Activated CD4-positive, alpha-beta memory T cell treated with anti-CD3 and anti-CD28 coated beads, Interleukin-2, amount 10 ng/mL, durations not matched to agents 7 days and 5 days (primary cell): ENCODE measurements around the gene NECTIN1. TPM values are rescaled to one million over a fixed set of nuclear protein-coding genes. Genes with fewer than 3 reads are reported as not detected.
A peak's percentile ranks its signal among the peaks of the same experiment; 100 is the strongest.

Experiments
- CTCF ChIA-PET: fragments of 350-600 bp; sonication (Branson Sonifier 250); formaldehyde crosslinking; loops from one replicate; lab custom pipeline; 2021; ENCODE audit warnings: antibody characterized with exemption, inconsistent platforms; lab: Charles Lee
- POLR2A ChIA-PET: fragments of 350-600 bp; sonication (Branson Sonifier 250); formaldehyde crosslinking; loops from one replicate; lab custom pipeline; 2021; ENCODE audit warnings: antibody characterized with exemption; lab: Charles Lee
- DNase-seq: peaks from one replicate; pipeline ENCODE4 v3.0.0-alpha.2; 2020
- H3K27ac Mint-ChIP-seq: one replicate; pipeline ENCODE4 v1.8.0; 2021; ENCODE audit warnings: mild to moderate bottlenecking, mixed read lengths
- H3K27me3 Mint-ChIP-seq: one replicate; pipeline ENCODE4 v1.8.0; 2021; ENCODE audit warnings: mixed read lengths
- H3K36me3 Mint-ChIP-seq: one replicate; pipeline ENCODE4 v1.8.0; 2021; ENCODE audit warnings: low read depth, mixed read lengths
- H3K4me1 Mint-ChIP-seq: one replicate; pipeline ENCODE4 v1.8.0; 2021; ENCODE audit warnings: mixed read lengths
- H3K4me3 Mint-ChIP-seq: one replicate; pipeline ENCODE4 v1.8.0; 2021; ENCODE audit warnings: mild to moderate bottlenecking, mixed read lengths
- H3K9me3 Mint-ChIP-seq: one replicate; pipeline ENCODE4 v1.8.0; 2021; ENCODE audit warnings: mixed read lengths
- total RNA-seq, 2 experiments: library from RNA; stranded (reverse); gene quantifications; one replicate each; pipeline ENCODE4 v1.2.3, GENCODE V29; 2021

Gene NECTIN1
- total RNA-seq, 2 experiments from 2014 or later, result 1.7 to 1.9 TPM

- ChIA-PET POLR2A (no interaction called here), CTCF (interaction anchor here (1.5 to 2.3 kb wide), 3 partner anchors 21 to 29 kb away, joined by 3 to 9 read pairs (median 6); partner anchors contain the start of gene NECTIN1)
- peaks cover 6% of the 10 kb centered on the region for H3K4me1 Mint-ChIP-seq
- no peaks in the 10 kb centered on the region for H3K9me3 Mint-ChIP-seq
- H3K27ac Mint-ChIP-seq, result no peak overlapping the region
- H3K27me3 Mint-ChIP-seq, result peaks cover 2% of the 10 kb centered on the region
- no peaks in the 10 kb centered on the region for H3K36me3 Mint-ChIP-seq
- no peak for DNase-seq
- H3K4me3 Mint-ChIP-seq, result no peak overlapping the region
Observed at GRCh38 chr11:119700030-119700429, 29.0 kb downstream of the NECTIN1 start.

- no peak overlapping the region for H3K4me3 Mint-ChIP-seq
Observed at GRCh38 chr11:119699227-119699626, 29.8 kb downstream of the NECTIN1 start.

GRCh38 chr11:119697882-119698281 lies 31.1 kb downstream of the NECTIN1 start:
- POLR2A ChIA-PET, result no interaction called here
- no peak overlapping the region for H3K27ac Mint-ChIP-seq
- CTCF ChIA-PET, result interaction anchor here (2.3 kb wide), 1 partner anchor 31 kb away, joined by 9 read pairs; the partner anchor contains the start of gene NECTIN1
- H3K4me1 Mint-ChIP-seq, result peaks cover 21% of the 10 kb centered on the region
- no peaks in the 10 kb centered on the region for H3K36me3 Mint-ChIP-seq
- no peak for DNase-seq
- H3K9me3 Mint-ChIP-seq, result no peaks in the 10 kb centered on the region
- H3K27me3 Mint-ChIP-seq, result peaks cover 7% of the 10 kb centered on the region
- no peak overlapping the region for H3K4me3 Mint-ChIP-seq

More at GRCh38 chr11:119699227-119699626, 29.8 kb downstream of the NECTIN1 start:
- Mint-ChIP-seq H3K27ac (no peak overlapping the region), H3K36me3 (no peaks in the 10 kb centered on the region), H3K9me3 (no peaks in the 10 kb centered on the region), H3K4me1 (peaks cover 9% of the 10 kb centered on the region), H3K27me3 (peaks cover 2% of the 10 kb centered on the region)
- POLR2A ChIA-PET, result no interaction called here
- DNase-seq, result no peak
- CTCF ChIA-PET, result interaction anchor here (2.3 kb wide), 1 partner anchor 30 kb away, joined by 9 read pairs; the partner anchor contains the start of gene NECTIN1

- H3K9me3 Mint-ChIP-seq, result no peaks in the 10 kb centered on the region
- H3K36me3 Mint-ChIP-seq, result no peaks in the 10 kb centered on the region
- H3K4me1 Mint-ChIP-seq, result peaks cover 25% of the 10 kb centered on the region
- peaks cover 7% of the 10 kb centered on the region for H3K27me3 Mint-ChIP-seq
- ChIA-PET POLR2A (no interaction called here), CTCF (no interaction called here)
- H3K27ac Mint-ChIP-seq, result no peak overlapping the region
- no peak overlapping the region for H3K4me3 Mint-ChIP-seq
- no peak for DNase-seq
Observed at GRCh38 chr11:119697445-119697844, 31.6 kb downstream of the NECTIN1 start.

GRCh38 chr11:119696378-119697222 lies 32.4 kb downstream of the NECTIN1 start:
- POLR2A ChIA-PET, result no interaction called here
- CTCF ChIA-PET, result interaction anchor here (1.4 kb wide), 1 partner anchor 32 kb away, joined by 4 read pairs; the partner anchor contains the start of gene NECTIN1
- Mint-ChIP-seq H3K36me3 (no peaks in the 10 kb centered on the region), H3K4me1 (peaks cover 34% of the 10 kb centered on the region), H3K9me3 (no peaks in the 10 kb centered on the region), H3K27ac (no peak overlapping the region), H3K27me3 (peaks cover 7% of the 10 kb centered on the region), H3K4me3 (no peak overlapping the region)
- no peak for DNase-seq

- DNase-seq, result no peak
- POLR2A ChIA-PET, result no interaction called here
- CTCF ChIA-PET, result interaction anchor here (1.3 to 5.3 kb wide), 3 partner anchors 14 to 35 kb away, joined by 3 to 44 read pairs (median 5); partner anchors contain the start of gene NECTIN1
- Mint-ChIP-seq H3K36me3 (no peaks in the 10 kb centered on the region), H3K4me3 (no peak overlapping the region), H3K9me3 (no peaks in the 10 kb centered on the region), H3K4me1 (peaks cover 42% of the 10 kb centered on the region), H3K27ac (no peak overlapping the region), H3K27me3 (peaks cover 7% of the 10 kb centered on the region)
Observed at GRCh38 chr11:119694334-119694733, 34.7 kb downstream of the NECTIN1 start.

- no peaks in the 10 kb centered on the region for H3K36me3 Mint-ChIP-seq
- H3K9me3 Mint-ChIP-seq, result no peaks in the 10 kb centered on the region
- ChIA-PET CTCF (interaction anchor here (1.3 to 5.3 kb wide), 3 partner anchors 15 to 36 kb away, joined by 3 to 44 read pairs (median 5); partner anchors contain the start of gene NECTIN1), POLR2A (interaction anchor here (1.3 to 1.5 kb wide), 2 partner anchors 10 to 36 kb away, joined by 4 read pairs; partner anchors contain the start of gene NECTIN1)
- H3K27ac Mint-ChIP-seq, result no peak overlapping the region
- H3K4me3 Mint-ChIP-seq, result no peak overlapping the region
- H3K4me1 Mint-ChIP-seq, result peaks cover 42% of the 10 kb centered on the region
- peaks cover 7% of the 10 kb centered on the region for H3K27me3 Mint-ChIP-seq
- no peak for DNase-seq
Observed at GRCh38 chr11:119693253-119693815, 35.7 kb downstream of the NECTIN1 start.

GRCh38 chr11:119692540-119692820 lies 36.5 kb downstream of the NECTIN1 start:
- POLR2A ChIA-PET, result interaction anchor here (1.5 kb wide), 1 partner anchor 11 kb away, joined by 4 read pairs; no protein-coding TSS in a partner anchor
- Mint-ChIP-seq H3K4me3 (no peak overlapping the region), H3K4me1 (peaks cover 42% of the 10 kb centered on the region), H3K36me3 (no peaks in the 10 kb centered on the region), H3K27me3 (peaks cover 5% of the 10 kb centered on the region), H3K9me3 (no peaks in the 10 kb centered on the region), H3K27ac (no peak overlapping the region)
- DNase-seq, result no peak
- CTCF ChIA-PET, result interaction anchor here (2.1 to 5.3 kb wide), 2 partner anchors 10 to 37 kb away, joined by 7 to 44 read pairs; partner anchors contain the start of gene NECTIN1

- Mint-ChIP-seq H3K9me3 (no peaks in the 10 kb centered on the region), H3K27me3 (peaks cover 9% of the 10 kb centered on the region), H3K27ac (no peak overlapping the region)
Observed at GRCh38 chr11:119691701-119692539, 37.1 kb downstream of the NECTIN1 start.

GRCh38 chr11:119691020-119691666 lies 37.9 kb downstream of the NECTIN1 start:
- Mint-ChIP-seq H3K4me1 (peaks cover 50% of the 10 kb centered on the region), H3K27me3 (peaks cover 15% of the 10 kb centered on the region), H3K36me3 (no peaks in the 10 kb centered on the region), H3K9me3 (no peaks in the 10 kb centered on the region), H3K4me3 (no peak overlapping the region), H3K27ac (peak overlapping the region; percentile 47)
- peak; percentile 76 for DNase-seq
- ChIA-PET CTCF (interaction anchor here (0.6 to 5.3 kb wide), 7 partner anchors 9 to 157 kb away, joined by 3 to 44 read pairs (median 4); partner anchors contain the start of gene NECTIN1), POLR2A (interaction anchor here (1.2 to 1.3 kb wide), 2 partner anchors 36 to 38 kb away, joined by 4 read pairs; partner anchors contain the start of gene NECTIN1)

More at GRCh38 chr11:119691701-119692539, 37.1 kb downstream of the NECTIN1 start:
- Mint-ChIP-seq H3K4me1 (peaks cover 46% of the 10 kb centered on the region), H3K36me3 (no peaks in the 10 kb centered on the region), H3K4me3 (no peak overlapping the region)
- no peak for DNase-seq
- ChIA-PET CTCF (interaction anchor here (1.0 to 5.3 kb wide), 5 partner anchors 9 to 37 kb away, joined by 3 to 44 read pairs (median 4); partner anchors contain the start of gene NECTIN1), POLR2A (interaction anchor here (1.2 to 1.3 kb wide), 2 partner anchors 36 to 37 kb away, joined by 4 read pairs; partner anchors contain the start of gene NECTIN1)

- Mint-ChIP-seq H3K27me3 (peaks cover 20% of the 10 kb centered on the region), H3K36me3 (no peaks in the 10 kb centered on the region), H3K4me1 (peaks cover 61% of the 10 kb centered on the region), H3K27ac (no peak overlapping the region), H3K4me3 (no peak overlapping the region), H3K9me3 (no peaks in the 10 kb centered on the region)
- ChIA-PET POLR2A (interaction anchor here (1.2 kb wide), 1 partner anchor 13 kb away, joined by 3 read pairs; no protein-coding TSS in a partner anchor), CTCF (interaction anchor here (5.3 kb wide), 1 partner anchor 40 kb away, joined by 44 read pairs; the partner anchor contains the start of gene NECTIN1)
- DNase-seq, result no peak
Observed at GRCh38 chr11:119689302-119689701, 39.7 kb downstream of the NECTIN1 start.
